NCI-H748 (cell line): Measurements from ENCODE around the gene TMEM165.
A peak's percentile ranks its signal among the peaks of the same experiment; 100 is the strongest.
"Not testable (repeated sequence)": the region's sequence is repeated elsewhere in the genome, so short reads cannot be mapped to it uniquely, and the experiment has no call there.

ENCODE experiments used
- DNase-seq: peaks from one replicate; lab custom pipeline; 2025; ENCODE audit not compliant: unreplicated experiment; lab: John Stamatoyannopoulos, UW

The TMEM165 gene

DNA sequence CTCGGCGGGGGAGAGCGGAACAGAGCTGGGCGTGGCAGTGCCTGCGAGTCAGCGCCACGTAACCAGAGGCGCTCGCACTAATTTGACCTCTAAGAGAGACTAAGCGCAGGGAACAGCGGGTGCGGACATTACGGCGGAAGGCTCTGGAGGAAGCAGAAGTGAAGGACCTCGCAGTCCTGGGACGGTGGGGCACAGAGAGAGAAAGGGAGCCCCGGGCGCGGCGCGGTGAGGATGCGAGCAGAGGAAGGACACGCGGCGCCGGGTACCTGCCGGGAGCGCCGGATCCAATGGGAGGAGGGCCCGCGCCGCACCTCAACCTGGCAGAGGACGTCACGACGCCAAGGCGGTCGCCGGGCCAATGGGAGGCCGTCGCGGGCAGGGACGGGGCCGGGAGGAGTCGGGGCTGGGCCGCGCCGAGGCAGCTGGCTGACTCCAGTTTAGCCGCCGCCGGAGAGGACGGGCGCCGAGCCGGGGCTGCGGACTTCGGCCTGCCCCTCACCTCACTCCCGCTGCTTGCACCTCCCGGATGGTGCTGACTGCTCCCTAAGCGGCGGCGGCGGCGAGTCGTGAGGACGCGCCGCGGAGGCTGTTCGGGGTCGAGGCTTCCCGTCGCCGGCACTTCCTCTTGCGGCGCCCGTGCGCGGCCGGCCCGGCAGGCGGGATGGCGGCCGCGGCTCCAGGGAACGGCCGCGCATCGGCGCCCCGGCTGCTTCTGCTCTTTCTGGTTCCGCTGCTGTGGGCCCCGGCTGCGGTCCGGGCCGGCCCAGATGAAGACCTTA is at the start of gene TMEM165:
Gene TMEM165 (plus strand): TSS at position 429 of the 779 bp plus-strand sequence. CDS start 233 bp downstream, at position 662.
- peak; percentile 89 for DNase-seq

DNA sequence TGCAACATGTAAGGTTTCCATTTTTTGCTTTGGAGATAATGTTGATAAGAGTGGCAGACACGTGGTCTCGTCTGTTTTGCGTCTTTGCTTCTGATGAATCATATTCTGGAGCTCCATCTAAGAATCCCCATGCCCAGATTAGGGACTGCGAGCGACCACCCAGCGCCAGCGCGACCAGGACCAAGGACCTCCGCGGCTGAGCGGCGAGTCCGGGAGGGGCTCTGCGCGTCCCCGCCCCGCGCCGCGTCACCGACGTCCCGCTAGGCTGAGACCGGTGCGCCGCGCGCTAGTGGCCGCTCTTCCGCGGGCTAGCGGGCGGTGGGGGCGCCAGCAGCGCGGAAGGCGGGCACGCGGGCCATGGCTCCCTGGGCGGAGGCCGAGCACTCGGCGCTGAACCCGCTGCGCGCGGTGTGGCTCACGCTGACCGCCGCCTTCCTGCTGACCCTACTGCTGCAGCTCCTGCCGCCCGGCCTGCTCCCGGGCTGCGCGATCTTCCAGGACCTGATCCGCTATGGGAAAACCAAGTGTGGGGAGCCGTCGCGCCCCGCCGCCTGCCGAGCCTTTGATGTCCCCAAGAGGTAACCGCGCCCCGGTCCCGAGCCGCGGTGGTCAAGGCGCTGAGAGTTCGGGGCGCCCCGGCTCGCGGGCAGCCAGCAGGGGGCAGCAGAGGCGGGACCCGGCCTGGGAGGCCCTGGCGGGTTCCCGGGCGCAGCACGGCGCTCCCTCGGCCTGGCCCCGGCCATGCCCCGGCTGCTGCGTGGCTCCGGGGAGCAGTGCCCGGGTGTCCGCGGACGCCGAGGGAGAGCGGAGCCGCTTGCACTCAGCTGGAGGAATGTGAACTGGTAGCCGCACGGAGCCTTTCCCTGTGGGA is 49.5 kb upstream of the TMEM165 start, which contains the start of gene SRD5A3:
Gene SRD5A3 (plus strand): TSS at position 263 of the 871 bp plus-strand sequence. CDS start 95 bp downstream, at position 358.
- peak; percentile 85 for DNase-seq

DNA sequence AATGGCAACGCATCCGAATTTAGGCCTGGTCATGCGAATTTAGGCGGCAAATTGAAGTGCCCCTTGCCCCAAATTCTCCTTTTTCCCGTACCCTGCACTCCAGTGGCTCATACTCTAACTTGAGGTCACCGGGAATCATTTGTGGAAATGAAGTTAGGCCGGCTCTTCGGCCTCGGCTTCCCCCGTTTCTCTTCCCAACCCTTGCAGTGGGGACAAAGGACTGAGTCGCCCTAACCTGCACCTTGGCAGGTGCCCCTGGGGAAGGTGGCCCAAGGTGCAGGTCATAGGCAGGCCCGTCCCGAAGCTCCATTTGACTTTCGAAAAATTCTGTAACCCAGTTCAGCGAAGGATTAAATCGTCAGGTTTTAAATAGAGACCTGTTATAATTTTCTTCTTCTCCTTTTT is 48.9 kb upstream of the TMEM165 start:
- no peak for DNase-seq

DNA sequence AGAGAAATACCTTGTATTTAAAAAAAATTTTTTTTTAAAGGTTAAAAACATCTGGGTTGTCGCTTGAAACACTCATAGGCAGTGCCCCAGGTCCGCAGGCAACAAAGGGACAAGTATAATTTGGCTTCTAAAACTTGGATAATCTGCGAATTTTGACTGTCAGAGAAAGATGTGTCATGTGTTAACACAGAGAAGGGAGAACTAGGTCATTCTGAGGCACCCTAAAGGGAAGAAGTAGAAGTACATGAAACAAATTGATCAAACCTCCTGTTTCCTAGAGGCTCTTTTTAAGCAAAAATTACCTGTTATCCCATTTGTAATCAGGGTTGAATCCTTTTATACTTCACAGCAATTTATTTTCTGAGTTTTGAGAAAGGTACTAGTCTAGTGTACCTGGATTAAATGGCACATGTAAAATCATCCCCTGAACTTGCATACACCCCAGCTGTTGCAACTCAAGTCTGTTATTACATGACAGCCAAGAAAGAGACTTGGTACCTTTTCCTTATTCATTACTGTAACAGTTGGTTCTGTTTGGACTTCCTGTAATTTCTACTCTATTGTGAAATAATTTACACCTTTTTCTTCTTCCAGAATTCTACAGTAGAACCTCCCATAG is 48.0 kb upstream of the TMEM165 start:
- no peak for DNase-seq

- DNase-seq, result no peak
Observed at GRCh38 chr4:55348466-55348865, 47.3 kb upstream of the TMEM165 start.

DNA sequence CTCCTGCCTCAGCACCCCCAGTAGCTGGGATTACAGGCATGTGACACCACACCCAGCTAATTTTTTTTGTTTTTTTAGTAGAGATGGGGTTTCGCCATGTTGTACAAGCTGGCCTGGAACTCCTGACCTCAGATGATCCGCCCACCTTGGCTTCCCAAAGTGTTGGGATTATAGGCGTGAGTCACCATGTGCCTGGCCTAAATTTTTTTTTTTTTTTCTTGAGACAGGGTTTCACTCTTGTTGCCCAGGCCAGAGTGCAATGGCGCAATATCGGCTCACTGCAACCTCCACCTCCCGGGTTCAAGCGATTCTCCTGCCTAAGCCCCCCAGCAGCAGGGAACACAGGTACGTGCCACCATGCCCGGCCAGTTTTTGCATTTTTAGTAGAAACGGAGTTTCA is 44.9 kb upstream of the TMEM165 start:
- not testable (repeated sequence) for DNase-seq

GRCh38 chr4:55351824-55352223 is 43.9 kb upstream of the TMEM165 start:
- DNase-seq, result no peak

- no peak for DNase-seq
Observed at GRCh38 chr4:55352726-55353125, 43.0 kb upstream of the TMEM165 start.

DNA sequence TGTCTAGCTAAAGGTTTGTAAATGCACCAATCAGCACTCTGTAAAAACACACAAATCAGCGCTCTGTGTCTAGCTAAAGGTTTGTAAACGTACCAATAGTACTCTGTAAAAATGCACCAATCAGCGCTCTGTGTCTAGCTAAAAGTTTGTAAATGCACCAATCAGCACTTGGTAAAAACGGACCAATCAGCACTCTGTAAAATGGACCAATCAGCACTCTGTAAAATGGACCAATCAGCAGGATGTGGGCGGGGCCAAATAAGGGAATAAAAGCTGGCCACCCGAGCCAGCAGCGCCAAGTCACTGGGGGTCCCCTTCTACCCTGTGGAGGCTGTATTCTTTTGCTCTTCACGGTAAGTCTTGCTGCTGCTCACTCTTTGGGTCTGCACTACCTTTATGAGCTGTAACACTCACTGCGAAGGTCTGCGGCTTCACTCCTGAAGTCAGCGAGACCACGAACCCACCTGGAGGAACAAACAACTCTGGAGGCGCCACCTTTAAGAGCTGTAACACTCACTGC is 42.5 kb upstream of the TMEM165 start:
- DNase-seq, result not testable (repeated sequence)

GRCh38 chr4:55354648-55355047 is 41.1 kb upstream of the TMEM165 start:
- DNase-seq, result no peak

GRCh38 chr4:55355555-55355954 is 40.2 kb upstream of the TMEM165 start:
- peak; percentile 74 for DNase-seq

GRCh38 chr4:55356991-55357461 is 38.7 kb upstream of the TMEM165 start:
- DNase-seq, result peak; percentile 64

DNA sequence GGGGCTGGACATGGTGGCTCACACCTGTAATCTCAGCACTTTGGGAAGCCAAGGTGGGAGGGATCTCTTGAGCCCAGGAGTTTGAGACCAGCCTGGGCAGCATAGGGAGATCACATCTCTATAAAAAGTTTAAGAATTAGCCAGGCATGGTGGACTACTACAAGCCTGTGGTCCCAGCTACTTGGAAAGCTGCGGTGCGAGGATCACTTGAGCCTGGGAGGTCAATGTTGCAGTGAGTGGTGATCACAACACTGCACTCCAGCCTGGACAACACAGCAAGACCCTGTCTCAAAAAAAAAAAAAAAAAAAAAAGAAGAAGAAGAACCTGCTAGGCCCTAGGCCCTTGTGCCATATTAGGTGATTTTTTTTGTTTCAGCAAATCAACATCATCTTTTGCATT is 37.5 kb upstream of the TMEM165 start:
- DNase-seq, result no peak

- DNase-seq, result no peak
Observed at GRCh38 chr4:55358668-55359067, 37.1 kb upstream of the TMEM165 start.

DNA sequence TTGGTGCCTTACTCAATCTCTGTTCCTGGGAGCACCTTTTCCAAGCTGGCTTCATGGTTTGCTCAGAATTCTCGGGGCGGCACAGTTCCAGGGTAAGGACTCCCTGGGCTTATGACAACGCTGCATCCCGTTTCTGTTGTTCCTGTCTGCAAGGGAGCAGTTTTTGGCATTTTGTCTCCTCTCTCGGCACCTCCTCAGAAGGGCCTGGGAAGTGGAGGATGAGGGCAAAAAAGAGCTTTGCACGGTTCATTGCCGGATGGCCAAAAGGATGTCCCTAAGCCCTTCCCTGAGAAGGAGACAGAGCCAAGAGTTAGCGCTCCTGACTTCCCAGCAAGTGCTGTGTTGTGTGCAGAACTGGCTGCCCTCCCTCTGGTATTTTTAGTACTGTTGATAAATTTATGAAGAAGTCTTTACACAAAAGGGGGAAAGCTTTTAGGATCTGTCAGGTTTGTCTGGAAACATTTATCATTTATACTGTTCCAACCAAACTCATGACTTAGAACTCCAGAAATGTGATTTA is 36.3 kb upstream of the TMEM165 start:
- DNase-seq, result no peak

DNA sequence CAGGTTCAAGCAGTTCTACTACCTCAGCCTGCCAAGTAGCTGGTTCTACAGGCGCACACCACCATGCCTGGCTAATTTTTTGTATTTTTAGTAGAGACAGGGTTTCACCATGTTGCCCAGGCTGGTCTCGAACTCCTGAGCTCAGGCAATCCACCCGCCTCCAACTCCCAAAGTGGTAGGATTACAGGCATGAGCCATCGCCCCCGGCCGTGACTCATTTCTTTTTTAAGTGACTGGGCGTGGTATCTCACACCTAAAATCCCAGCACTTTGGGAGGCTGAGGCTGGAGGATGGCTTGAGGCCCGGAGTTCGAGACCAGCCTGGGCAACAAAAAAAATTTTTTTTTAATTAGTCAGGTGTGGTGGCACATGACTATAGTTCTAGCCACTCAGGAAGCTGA is 32.8 kb upstream of the TMEM165 start:
- DNase-seq, result not testable (repeated sequence)

- DNase-seq, result no peak
Observed at GRCh38 chr4:55363691-55364351, 31.9 kb upstream of the TMEM165 start.

GRCh38 chr4:55364691-55365344 is 30.9 kb upstream of the TMEM165 start:
- no peak for DNase-seq

DNA sequence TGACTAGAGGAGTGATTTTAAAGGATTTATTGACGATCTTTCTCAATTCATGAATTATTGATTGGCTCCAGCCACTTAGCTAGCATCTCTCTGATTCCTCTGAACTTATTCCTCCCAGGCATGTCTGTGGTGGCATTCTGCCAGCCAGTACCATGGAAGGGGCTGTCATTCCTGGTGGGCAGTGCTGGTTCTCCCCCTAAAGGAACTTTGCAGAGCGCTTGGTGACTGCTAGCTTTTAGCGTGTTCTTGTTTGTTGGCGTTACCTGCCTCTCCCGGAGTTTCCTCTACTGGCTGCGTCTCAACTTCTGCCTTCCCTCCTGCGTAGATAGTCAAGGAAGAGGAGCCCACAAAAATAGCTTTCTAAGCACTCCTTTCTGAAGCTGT is 30.4 kb upstream of the TMEM165 start:
- DNase-seq, result no peak

DNA sequence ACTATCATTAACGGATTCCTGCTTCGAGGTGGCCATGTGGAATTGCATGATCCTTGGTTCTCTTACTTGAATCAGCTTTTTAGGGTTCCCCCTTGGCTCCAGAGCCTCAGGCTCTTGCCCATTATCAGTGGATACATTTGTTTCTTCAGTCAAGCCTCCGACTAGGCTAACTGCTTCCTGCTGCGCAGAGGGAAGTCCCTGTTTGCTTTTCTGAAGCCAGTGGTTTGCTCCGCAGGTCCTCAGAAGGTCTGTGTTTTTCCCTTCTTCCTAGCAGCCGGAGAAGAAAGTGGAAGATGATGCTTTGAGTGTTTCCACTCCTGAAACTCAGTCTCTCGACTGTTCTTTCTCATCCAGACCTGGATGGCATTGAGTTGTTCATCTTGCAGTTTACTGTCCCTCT is 29.1 kb upstream of the TMEM165 start:
- no peak for DNase-seq
